Measurements from ENCODE around the gene TGFBR2. TPM values are rescaled to one million over a fixed set of nuclear protein-coding genes. Genes with fewer than 3 reads are reported as not detected.
A peak's percentile ranks its signal among the peaks of the same experiment; 100 is the strongest.

Gene TGFBR2
- total and polyA plus RNA-seq, 5 experiments from 2014 or later, result 128 to 268 (median 226) TPM

DNA sequence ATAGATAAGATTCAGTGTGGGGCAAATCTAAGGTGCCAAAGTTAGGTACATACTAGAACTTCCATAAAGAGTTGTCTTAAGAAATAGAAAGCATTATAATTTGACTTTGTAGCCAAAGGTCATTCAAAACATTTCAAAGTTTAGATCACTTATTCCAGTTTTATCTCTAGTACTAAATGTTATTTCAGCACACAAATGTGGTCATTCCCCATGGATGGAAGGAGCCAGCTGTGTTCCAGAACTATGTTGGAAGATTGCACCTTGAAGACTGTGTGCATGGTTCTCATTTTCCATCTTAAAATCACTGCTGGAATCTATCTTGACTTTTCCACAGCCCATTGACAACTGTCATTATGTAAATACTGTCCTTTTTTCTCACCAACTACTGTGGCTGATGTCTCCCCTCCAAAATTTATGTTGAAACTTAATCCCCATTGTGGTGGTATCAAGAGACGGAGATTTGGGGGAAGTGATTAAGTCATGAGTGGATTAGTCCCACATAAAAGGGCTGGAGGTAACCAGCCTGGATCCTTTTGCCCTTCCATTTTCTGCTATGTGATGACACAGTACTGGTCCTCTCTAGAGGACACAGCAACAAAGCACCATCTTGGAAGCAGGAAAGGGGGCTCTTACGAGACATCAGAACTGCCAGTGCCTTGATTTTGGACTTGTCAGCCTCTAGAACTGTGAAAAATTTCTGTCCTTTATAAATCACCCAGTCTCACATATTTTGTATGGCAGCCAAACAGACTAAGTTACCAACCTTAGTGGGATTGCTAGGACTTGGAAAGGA lies 24.0 kb downstream of the TGFBR2 start:
- POLR2A ChIA-PET, result interaction anchor here (0.7 to 14.9 kb wide), 14 partner anchors 7 to 311 kb away, joined by 3 to 215 read pairs (median 6); partner anchors contain the start of gene TGFBR2
- peak overlapping the region; percentile 91 to 100 (median 96) for H3K27ac Mint-ChIP-seq
- H3K4me3 Mint-ChIP-seq, result peak overlapping the region; percentile 27 to 87 (median 76)
- H3K9me3 Mint-ChIP-seq, result no peaks in the 10 kb centered on the region
- H3K27me3 Mint-ChIP-seq, result no peaks in the 10 kb centered on the region
- DNase-seq (no peak), ATAC-seq (peak in 1 of 2 donors; percentile 4)
- H3K36me3 Mint-ChIP-seq, result peaks cover 5 to 62% (median 42%) of the 10 kb centered on the region in 3 donors
- H3K4me1 Mint-ChIP-seq, result peaks cover 43 to 99% (median 89%) of the 10 kb centered on the region in 4 donors

DNA sequence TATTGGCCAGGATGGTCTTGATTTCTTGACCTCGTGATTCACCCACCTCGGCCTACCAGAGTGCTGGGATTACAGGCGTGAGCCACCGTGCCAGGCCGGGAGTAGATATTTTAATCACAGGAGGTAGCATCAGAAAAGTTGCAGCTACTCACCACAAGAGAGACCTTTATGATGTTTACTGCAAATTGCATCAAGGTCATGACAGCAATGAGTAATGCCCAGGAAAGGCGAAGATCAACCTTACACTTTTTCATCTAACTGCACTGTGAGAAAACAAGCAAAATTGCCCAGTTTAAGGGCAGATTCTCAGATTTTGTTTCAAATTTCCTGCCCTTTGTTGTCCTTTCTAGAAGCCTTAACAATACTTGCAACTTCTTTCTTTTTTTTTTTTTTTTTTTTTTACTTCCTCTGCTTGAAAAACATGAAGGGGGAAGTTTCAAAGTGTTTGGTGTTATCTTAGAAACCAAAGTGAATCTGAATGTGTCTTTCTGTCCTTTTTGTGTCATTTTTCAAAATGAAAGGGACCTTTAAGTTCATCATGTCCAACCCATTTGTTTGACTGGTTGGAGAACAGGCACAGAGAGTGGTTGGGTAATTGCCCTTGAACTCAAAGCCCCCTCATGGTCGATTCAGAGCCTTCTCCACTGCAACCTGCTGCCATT lies 25.0 kb downstream of the TGFBR2 start:
- DNase-seq (peak in 8 of 10 donors; percentile 44 to 86 (median 66)), ATAC-seq (peak; percentile 73 to 84)
- Mint-ChIP-seq H3K9me3 (no peaks in the 10 kb centered on the region), H3K27me3 (no peaks in the 10 kb centered on the region), H3K4me1 (peaks cover 40 to 99% (median 89%) of the 10 kb centered on the region in 4 donors), H3K4me3 (peak overlapping the region; percentile 63 to 87 (median 81)), H3K36me3 (peaks cover 5 to 56% (median 38%) of the 10 kb centered on the region in 3 donors), H3K27ac (peak overlapping the region; percentile 91 to 100 (median 96))
- POLR2A ChIA-PET, result interaction anchor here (0.6 to 14.9 kb wide), 20 partner anchors 11 to 312 kb away, joined by 3 to 215 read pairs (median 5); partner anchors contain the start of gene TGFBR2

DNA sequence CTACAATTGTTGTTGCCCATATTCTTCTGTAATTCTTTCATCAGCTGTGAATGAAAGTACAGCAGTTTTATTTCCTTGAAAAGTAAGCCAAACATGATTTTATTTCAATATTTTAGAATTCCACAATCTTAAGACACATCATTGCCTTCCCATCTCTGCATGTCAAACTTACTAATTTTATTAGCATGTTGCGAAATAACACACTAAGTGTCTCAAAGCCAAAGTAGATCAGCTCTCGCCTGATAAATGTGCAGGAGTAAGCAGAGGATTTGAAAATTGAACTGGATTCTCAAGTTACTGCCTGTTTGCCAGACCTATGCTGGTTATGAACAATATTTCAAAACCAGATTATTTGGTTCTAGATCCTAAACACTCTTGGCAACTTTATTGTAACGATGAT lies 25.7 kb downstream of the TGFBR2 start:
- Mint-ChIP-seq H3K36me3 (peaks cover 8 to 57% (median 39%) of the 10 kb centered on the region in 3 donors), H3K27me3 (no peaks in the 10 kb centered on the region), H3K4me3 (peak overlapping the region; percentile 63 to 87 (median 81)), H3K27ac (peak overlapping the region; percentile 91 to 100 (median 96)), H3K4me1 (peaks cover 39 to 99% (median 89%) of the 10 kb centered on the region in 4 donors), H3K9me3 (no peaks in the 10 kb centered on the region)
- DNase-seq (no peak), ATAC-seq (no peak)
- POLR2A ChIA-PET, result interaction anchor here (0.6 to 14.9 kb wide), 14 partner anchors 10 to 312 kb away, joined by 3 to 215 read pairs (median 8); partner anchors contain the start of gene TGFBR2

DNA sequence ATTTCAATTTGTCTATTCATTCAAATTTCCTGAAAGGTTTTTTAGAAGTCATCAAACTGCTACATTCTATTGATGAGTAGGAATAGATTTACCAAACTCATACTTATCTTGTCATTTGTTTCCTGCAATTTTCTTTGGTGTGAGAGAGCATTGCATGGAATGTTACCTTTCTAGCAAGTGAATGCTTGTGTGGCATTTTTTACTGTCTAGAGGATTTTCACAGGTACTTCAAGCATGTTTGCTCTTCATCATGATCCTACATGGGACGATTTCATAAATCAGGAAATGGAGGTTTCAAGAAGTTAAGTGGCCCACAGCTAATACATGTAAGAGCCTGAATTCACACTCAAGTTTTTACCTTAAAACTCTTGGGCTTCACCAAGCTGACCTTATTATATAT lies 26.1 kb downstream of the TGFBR2 start:
- peaks cover 10 to 59% (median 43%) of the 10 kb centered on the region in 3 donors for H3K36me3 Mint-ChIP-seq
- peak overlapping the region; percentile 63 to 87 (median 81) for H3K4me3 Mint-ChIP-seq
- ATAC-seq (no peak), DNase-seq (no peak)
- H3K4me1 Mint-ChIP-seq, result peaks cover 39 to 99% (median 90%) of the 10 kb centered on the region in 4 donors
- no peaks in the 10 kb centered on the region for H3K27me3 Mint-ChIP-seq
- H3K27ac Mint-ChIP-seq, result peak overlapping the region; percentile 91 to 100 (median 96)
- POLR2A ChIA-PET, result interaction anchor here (0.9 to 14.9 kb wide), 8 partner anchors 10 to 35 kb away, joined by 3 to 215 read pairs (median 16); partner anchors contain the start of gene TGFBR2
- no peaks in the 10 kb centered on the region for H3K9me3 Mint-ChIP-seq

DNA sequence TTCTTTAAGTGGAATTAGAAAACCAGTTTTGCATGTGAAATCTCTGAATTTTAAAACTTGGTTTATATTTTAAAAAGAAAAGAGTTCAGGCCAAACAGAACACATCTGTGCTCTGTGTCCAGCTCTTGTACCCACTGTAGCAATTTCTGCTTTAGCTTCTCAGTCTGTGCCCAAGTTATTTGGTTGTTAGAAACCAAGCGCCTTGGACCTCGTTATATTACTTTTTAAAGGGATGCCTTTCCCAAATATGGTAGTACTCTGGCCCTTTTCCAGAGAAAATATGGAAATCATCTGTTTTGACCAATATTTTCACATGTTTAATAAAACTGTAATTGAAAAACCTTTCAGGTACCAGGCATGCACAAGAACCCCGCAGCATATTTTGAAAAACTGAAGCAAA lies 27.3 kb downstream of the TGFBR2 start:
- DNase-seq (no peak), ATAC-seq (no peak)
- POLR2A ChIA-PET, result interaction anchor here (1.2 to 17.8 kb wide), 5 partner anchors 10 to 33 kb away, joined by 4 to 307 read pairs (median 116); partner anchors contain the start of gene TGFBR2
- H3K27me3 Mint-ChIP-seq, result no peaks in the 10 kb centered on the region
- H3K27ac Mint-ChIP-seq, result peak overlapping the region; percentile 91 to 100 (median 96)
- peaks cover 10 to 70% (median 47%) of the 10 kb centered on the region in 3 donors for H3K36me3 Mint-ChIP-seq
- no peaks in the 10 kb centered on the region for H3K9me3 Mint-ChIP-seq
- peaks cover 43 to 99% (median 94%) of the 10 kb centered on the region in 4 donors for H3K4me1 Mint-ChIP-seq
- H3K4me3 Mint-ChIP-seq, result peak overlapping the region in 7 of 10 donors; percentile 12 to 87 (median 80)

DNA sequence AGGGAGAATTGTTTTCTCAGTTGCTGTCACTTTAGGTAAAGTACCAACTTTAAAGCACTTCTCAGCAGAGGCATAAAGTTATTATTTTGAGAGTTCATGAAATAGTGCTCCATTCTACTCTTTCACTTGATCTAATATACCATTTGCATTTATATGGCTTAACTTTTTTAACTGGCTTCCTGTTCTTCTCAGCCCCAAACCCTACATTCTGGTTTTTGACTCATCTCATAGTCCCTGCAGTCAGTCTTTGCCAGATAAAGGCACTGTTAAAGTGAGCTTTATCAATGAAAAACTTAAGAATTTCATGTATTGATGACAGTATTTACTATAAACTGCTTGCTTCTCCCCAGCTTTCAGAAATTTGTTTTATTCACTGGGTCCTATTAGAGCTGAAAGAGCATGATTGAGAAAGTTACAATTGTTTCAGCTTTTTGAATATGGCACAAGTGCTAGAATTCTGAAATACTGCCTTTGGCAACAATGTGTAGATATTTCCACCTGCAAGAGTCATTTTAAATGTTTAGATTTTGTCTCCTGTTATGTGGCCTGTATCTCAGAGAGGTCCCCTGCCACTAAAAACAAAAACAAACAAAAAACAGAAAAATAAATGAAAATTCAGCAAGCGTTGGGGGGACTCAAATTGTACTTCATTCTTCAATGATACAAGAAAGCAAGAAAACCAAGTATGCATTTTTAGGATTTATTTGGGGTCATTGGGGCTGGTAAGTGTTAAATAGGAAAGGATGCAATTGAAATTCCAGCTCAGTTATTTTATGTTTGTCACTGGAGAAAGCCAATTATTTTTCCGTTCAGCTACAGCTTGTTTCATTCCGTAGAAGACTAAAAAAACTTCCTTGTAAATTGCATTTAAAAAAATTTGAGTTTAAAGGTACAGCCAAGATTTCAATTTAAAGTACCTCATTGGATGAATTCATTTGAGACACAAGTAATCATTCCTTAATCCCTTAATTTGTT lies 28.6 kb downstream of the TGFBR2 start:
- DNase-seq (no peak), ATAC-seq (peak in 1 of 2 donors; percentile 6)
- Mint-ChIP-seq H3K27ac (peak overlapping the region; percentile 91 to 100 (median 96)), H3K27me3 (no peaks in the 10 kb centered on the region), H3K4me1 (peaks cover 35 to 99% (median 94%) of the 10 kb centered on the region in 4 donors), H3K36me3 (peaks cover 5 to 58% (median 44%) of the 10 kb centered on the region in 3 donors), H3K9me3 (no peaks in the 10 kb centered on the region), H3K4me3 (peak overlapping the region; percentile 54 to 87 (median 74))
- POLR2A ChIA-PET, result interaction anchor here (1.1 to 17.8 kb wide), 11 partner anchors 9 to 59 kb away, joined by 3 to 307 read pairs (median 7); partner anchors contain the start of gene TGFBR2

DNA sequence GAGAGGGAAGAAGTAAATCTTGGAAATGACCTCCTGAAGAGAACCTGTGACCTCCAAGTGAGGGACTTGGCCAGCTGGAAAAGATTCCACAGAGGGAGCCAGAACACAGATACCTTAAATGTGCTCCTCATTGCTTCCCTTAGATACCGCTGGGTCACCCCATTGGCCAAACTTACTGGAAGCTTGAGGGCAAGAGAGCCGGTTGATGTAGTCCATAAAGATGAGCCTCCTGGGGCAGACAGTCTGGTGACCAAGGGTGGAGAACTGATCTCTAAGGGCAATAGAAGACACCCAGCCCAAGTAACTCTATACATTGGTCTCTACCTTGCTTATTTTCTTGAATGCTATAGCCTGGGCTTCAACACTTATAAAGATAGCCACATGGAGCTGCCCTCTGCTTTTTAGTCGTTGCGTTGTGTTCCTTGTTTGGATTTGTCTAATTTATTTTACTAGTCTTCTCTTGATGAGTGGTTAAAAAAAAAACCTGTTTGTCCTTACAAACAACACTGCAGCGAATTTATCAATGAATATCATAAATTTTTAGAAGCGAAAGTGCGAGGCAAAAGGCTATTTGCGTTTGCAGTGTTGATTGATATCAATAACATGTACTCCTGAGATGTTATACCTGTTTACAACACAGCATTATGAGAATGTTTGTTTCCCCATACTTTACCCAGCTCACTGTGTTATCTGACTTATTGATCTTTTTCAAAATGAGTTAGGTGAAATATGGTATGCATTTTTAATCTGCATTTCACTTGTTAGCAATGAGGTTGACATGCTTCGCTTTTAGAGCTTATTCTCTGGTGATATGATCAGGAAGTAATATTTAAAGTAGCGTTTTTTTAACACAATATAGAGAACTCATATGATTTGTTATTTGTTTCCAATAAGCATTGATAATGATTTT lies 31.2 kb downstream of the TGFBR2 start:
- POLR2A ChIA-PET, result interaction anchor here (1.0 to 17.8 kb wide), 9 partner anchors 8 to 28 kb away, joined by 3 to 307 read pairs (median 5); partner anchors contain the start of gene TGFBR2
- Mint-ChIP-seq H3K27ac (peak overlapping the region; percentile 91 to 100 (median 96)), H3K36me3 (peaks cover 5 to 49% (median 38%) of the 10 kb centered on the region in 3 donors), H3K4me3 (peak overlapping the region; percentile 43 to 89 (median 82)), H3K27me3 (no peaks in the 10 kb centered on the region), H3K4me1 (peaks cover 40 to 99% (median 91%) of the 10 kb centered on the region in 4 donors), H3K9me3 (no peaks in the 10 kb centered on the region)
- ATAC-seq, result no peak
- no peak for DNase-seq

DNA sequence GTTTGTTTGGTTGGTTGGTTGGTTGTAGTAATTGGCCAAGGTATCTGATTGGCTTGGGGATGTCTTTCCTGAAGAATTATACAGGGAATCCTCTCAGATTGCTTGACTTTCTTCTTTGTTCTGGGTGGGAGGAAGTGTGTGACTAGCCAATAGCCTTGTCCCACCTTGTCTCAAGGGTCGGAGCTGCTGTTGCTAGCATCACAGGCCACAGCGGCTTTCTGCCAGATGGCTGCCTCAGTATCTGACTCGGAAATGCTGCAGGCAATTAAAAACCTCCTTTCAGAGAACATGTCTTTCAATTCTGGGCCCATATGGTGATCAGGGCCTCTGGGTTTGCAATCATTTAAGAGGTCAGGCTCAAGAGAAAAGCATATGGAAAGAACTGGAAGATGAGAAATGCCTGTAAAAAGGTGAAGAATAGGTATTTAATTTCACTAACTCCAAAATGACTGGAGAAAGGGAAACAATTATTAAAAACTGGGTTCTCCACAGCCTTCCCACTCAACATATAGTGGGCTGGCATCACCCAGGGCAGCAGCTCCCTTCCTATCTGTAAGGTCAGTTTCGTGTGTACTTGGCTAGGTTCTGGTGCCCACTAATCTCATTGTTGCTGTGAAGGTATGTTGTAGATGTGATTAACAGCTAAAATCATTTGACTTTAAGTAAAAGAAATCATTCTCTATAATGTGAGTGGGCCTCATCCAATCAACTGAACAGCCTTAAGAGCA lies 32.4 kb downstream of the TGFBR2 start:
- Mint-ChIP-seq H3K36me3 (peaks cover 5 to 40% (median 30%) of the 10 kb centered on the region in 3 donors), H3K4me3 (peak overlapping the region; percentile 41 to 89 (median 82)), H3K27me3 (no peaks in the 10 kb centered on the region), H3K4me1 (peaks cover 41 to 100% (median 91%) of the 10 kb centered on the region in 4 donors), H3K9me3 (no peaks in the 10 kb centered on the region), H3K27ac (peak overlapping the region; percentile 91 to 100 (median 96))
- ATAC-seq (peak in 1 of 2 donors; percentile 5), DNase-seq (no peak)
- POLR2A ChIA-PET, result interaction anchor here (1.1 to 17.8 kb wide), 7 partner anchors 9 to 29 kb away, joined by 4 to 307 read pairs (median 7); partner anchors contain the start of gene TGFBR2

DNA sequence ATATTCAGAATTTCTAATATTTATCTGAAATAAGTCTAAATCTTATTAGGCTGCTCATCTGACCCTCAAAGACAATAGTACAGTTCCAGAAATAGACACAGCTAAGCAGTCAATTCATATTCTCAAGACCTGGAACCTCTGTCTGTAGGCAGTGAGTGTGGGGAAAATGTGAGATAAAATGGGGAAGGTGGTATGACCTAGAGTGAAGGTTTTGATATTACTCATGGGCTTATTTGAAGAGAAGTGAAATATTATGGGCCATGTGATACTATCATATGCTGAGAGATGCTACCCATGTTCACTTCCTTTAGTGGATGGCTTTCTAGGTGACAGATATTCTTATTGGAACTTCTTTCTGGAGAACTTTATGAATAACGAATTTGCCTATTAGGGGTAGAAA lies 33.5 kb downstream of the TGFBR2 start:
- Mint-ChIP-seq H3K36me3 (peaks cover 5 to 41% (median 23%) of the 10 kb centered on the region in 3 donors), H3K4me1 (peaks cover 50 to 100% (median 92%) of the 10 kb centered on the region in 4 donors), H3K27ac (peak overlapping the region; percentile 91 to 100 (median 96)), H3K9me3 (no peaks in the 10 kb centered on the region), H3K27me3 (no peaks in the 10 kb centered on the region), H3K4me3 (peak overlapping the region in 9 of 10 donors; percentile 67 to 89 (median 83))
- ATAC-seq (peak in 1 of 2 donors; percentile 26), DNase-seq (no peak)
- POLR2A ChIA-PET, result interaction anchor here (1.1 to 17.8 kb wide), 4 partner anchors 10 to 30 kb away, joined by 4 to 307 read pairs (median 110); partner anchors contain the start of gene TGFBR2

DNA sequence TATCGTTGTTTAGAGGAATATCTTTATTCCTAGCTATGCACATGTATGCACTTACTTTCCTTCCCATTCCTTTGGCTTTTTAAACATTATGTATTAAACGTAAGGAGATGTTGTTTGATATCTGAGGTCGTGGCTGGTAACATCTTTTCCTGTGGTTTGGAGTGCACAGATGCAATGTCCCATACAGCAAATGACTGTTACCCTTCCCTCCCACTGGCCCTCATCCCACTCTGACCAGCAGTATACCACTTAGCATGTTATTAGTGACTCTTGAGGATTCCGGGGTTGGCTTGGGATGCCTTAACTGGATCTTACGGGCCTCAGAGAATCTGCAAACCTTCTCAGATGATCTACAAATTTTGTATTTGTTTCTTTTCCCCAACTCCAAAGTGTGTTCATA lies 34.5 kb downstream of the TGFBR2 start:
- Mint-ChIP-seq H3K4me1 (peaks cover 47 to 100% (median 91%) of the 10 kb centered on the region in 4 donors), H3K9me3 (no peaks in the 10 kb centered on the region), H3K27me3 (no peaks in the 10 kb centered on the region), H3K27ac (peak overlapping the region; percentile 91 to 100 (median 96)), H3K36me3 (peaks cover 10 to 44% (median 25%) of the 10 kb centered on the region in 3 donors), H3K4me3 (peak overlapping the region; percentile 45 to 89 (median 79))
- DNase-seq (no peak), ATAC-seq (no peak)
- POLR2A ChIA-PET, result interaction anchor here (0.6 to 17.8 kb wide), 8 partner anchors 9 to 54 kb away, joined by 3 to 307 read pairs (median 6); partner anchors contain the start of gene TGFBR2
